ENCODE results near the gene DNAAF9.
A peak's percentile ranks its signal among the peaks of the same experiment; 100 is the strongest.
"Not testable (repeated sequence)": the region's sequence is repeated elsewhere in the genome, so short reads cannot be mapped to it uniquely, and the experiment has no call there.

DNAAF9 gene
- long read RNA-seq, donor 1, full-length matches to known transcripts = 1 of 1 reads
- long read RNA-seq, donor 1, partial matches to known transcripts = 0 of 1 reads
- long read RNA-seq, donor 1, other reads (novel, unspliced or antisense) = 0 of 1 reads
- long read RNA-seq, donor 2 = 0 reads
- long read RNA-seq, donor 3, full-length matches to known transcripts = 1 of 1 reads
- long read RNA-seq, donor 3, partial matches to known transcripts = 0 of 1 reads
- long read RNA-seq, donor 3, other reads (novel, unspliced or antisense) = 0 of 1 reads
- long read RNA-seq, donor 4, full-length matches to known transcripts = 1 of 1 reads
- long read RNA-seq, donor 4, partial matches to known transcripts = 0 of 1 reads
- long read RNA-seq, donor 4, other reads (novel, unspliced or antisense) = 0 of 1 reads
- long read RNA-seq, donor 5 = 0 reads
- long read RNA-seq, donor 6 = 0 reads
- long read RNA-seq, donor 7, partial matches to known transcripts = 5 of 5 reads
- long read RNA-seq, donor 7, other reads (novel, unspliced or antisense) = 0 of 5 reads
- long read RNA-seq, donor 8, full-length matches to known transcripts = 1 of 1 reads
- long read RNA-seq, donor 8, partial matches to known transcripts = 0 of 1 reads
- long read RNA-seq, donor 8, other reads (novel, unspliced or antisense) = 0 of 1 reads

DNA sequence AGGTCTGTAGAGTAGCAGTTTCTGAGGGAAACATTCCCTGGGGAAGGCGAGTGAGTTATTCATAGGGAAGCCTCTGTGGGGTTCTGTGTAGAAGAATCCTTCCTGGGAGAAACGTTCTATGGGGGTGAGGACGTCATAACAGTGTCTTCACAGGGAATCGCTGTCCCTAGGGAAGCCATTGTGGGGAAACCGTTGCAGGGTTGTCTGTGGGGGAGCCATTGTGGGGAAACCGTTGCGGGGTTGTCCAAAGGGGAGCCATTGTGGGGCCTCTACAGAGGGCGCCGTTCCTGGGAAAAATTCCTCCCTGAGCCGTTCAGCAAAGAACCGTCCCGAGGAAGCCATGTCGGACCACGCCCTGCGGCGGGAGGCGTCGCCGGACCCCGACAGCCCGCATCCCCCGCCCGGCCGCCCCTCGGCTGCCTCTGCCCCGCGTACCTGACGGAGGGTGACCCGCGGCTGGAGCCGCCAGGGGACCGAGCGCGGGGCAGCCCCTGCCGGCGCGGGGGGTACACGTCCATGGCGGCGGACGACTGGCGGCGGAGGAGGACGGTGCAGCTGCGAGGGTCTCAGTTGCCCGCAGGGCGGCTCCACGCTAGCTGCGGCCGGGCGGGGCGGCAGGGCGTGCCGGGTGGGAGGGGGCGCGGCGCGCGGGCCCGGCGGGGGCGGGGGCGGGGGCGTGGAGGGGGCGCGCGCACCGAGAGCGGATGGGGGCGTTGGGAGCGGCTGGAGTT, at the start of gene DNAAF9:
Gene DNAAF9 (minus strand): TSS at position 630 of the 731 bp plus-strand sequence. CDS start 112 bp downstream, at position 518.
- DNase-seq = peak; percentile 81

DNA sequence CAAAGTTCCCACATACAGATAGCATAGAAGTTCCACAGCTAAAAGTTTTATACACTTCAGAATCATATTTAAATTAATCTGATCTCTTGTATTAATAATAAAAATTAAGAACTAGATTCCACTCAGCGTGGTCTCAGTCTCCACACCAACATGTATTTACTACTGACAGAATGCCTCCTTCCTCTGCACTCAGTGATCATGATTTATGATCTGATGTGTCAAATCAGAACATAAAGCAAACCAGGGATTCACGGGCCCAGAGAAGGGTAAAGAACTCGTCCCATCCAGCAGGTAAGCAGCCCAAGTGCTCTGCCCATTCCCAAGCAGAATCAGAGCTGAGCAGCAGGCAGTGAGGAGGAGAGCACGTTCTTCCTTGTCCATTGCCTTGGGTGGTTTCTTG, 49.2 kb upstream of the DNAAF9 start:
- DNase-seq = no peak

- DNase-seq = no peak
Observed at GRCh38 chr20:3454831-3455230, 47.4 kb upstream of the DNAAF9 start.

GRCh38 chr20:3452690-3453089, 45.2 kb upstream of the DNAAF9 start:
- no peak for DNase-seq

GRCh38 chr20:3452136-3452535, 44.7 kb upstream of the DNAAF9 start:
- no peak for DNase-seq

DNA sequence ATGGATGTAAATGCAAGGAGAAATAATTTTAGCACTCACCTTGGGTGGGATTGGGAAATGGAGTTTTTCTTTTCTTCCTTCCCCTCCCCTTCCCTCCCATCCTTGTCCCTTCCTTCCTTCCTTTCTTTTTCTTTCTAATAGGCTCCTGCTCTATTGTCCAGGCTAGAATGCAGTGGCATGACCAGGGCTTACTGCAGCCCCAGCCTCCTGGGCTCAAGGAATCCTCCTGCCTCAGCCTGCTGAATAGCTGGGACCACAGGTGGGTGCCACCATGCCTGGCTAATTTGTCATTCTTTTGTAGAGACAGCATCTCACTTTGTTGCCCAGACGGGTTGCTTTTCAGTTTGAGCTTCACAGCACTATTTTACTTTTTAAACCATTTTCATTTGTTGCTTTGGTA, 41.9 kb upstream of the DNAAF9 start:
- DNase-seq = no peak

- no peak for DNase-seq
Observed at GRCh38 chr20:3447321-3447720, 39.9 kb upstream of the DNAAF9 start.

GRCh38 chr20:3446779-3447178, 39.3 kb upstream of the DNAAF9 start:
- DNase-seq = no peak

- DNase-seq = no peak
Observed at GRCh38 chr20:3436864-3437574, 29.6 kb upstream of the DNAAF9 start.

- no peak for DNase-seq
Observed at GRCh38 chr20:3434232-3434631, 26.8 kb upstream of the DNAAF9 start.

DNA sequence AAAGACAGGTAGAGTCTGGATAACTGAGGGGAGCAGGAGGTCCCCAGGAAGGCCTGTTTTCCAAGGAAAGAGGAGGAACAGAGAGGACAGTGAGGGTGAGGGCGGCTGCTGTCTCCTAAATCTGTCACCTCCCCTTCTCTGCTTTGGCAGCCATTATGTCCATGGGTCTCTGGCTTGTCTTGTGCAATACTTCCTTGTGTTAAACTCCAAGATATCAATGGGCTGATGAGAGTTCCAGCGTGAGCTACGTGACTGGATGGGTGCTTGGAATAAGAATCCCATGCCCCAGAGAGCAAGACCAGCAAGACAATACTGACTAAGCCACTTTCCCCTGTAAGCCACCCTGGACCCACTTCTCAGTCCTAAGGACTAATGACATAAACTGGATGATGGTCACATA, 26.3 kb upstream of the DNAAF9 start:
- DNase-seq = no peak

DNA sequence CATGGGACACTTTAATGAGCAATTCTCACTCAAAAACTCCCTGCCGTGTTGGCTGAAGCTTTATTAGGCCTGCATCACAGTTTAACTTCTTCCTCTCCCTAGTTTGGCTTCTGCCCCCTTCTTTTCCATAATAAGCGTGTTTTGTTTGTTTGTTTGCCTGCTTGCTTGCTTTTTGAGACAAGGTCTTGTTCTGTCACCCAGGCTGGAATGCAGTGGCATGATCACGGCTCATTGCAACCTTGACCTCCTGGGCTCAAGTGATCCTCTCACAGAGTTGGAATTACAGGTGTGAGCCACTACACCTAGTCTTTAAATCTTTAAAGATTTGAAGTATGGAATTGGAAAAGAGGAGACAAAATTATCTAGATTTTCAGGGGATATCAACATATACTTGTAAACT, 25.4 kb upstream of the DNAAF9 start:
- DNase-seq = no peak

- DNase-seq = no peak
Observed at GRCh38 chr20:3431109-3431508, 23.6 kb upstream of the DNAAF9 start.

DNA sequence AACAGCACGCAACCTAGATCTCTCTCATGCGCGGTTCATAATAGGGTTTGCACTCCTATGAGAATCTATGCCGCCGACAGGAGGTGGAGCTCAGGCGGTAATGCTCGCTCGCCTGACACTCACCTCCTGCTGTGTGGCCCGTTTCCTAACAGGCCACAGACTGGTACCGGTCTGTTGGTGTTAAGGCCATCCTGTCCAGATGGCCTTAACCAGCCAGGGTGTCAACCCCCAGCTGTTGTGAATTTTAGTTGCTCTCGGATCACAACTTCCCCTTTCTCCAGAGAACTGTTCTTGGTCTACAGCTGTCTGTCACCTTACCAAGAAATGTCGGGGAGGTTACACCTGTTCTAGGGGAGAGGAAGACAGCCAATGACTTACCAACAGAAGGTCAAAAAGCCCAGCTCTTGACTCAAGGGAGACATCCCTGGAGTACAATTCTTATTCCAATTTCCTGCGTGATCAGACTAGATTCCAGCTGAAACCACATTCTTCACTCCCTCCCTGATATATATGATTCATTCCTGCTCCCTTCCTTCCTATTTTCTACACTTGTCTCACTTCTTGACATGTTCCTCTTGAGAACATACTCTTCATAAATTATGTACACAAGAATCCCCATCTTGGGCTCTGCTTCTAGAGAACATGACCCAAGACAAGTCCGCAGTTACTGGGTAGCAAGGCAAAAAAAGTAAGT, 23.1 kb upstream of the DNAAF9 start:
- no peak for DNase-seq

GRCh38 chr20:3426766-3427165, 19.3 kb upstream of the DNAAF9 start:
- not testable (repeated sequence) for DNase-seq

DNA sequence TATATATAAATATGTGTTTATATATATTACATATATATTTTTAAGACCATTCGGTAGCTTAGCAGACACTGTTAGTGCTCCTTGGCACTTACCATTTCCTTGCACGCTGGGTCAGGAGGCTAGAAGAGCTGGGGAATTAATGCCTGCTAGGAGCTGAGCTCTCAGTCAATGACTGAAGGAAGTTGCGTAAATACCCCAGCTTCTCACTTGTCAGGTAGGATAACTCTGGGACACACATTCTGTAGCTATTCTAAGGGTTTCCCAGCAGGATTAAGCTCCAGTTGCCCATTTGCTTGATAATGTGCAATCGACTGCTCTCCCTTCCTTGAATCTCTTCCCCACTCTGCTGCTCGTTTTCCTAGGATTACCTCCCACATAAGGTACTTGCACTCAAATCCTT, 15.7 kb upstream of the DNAAF9 start:
- DNase-seq = no peak

DNA sequence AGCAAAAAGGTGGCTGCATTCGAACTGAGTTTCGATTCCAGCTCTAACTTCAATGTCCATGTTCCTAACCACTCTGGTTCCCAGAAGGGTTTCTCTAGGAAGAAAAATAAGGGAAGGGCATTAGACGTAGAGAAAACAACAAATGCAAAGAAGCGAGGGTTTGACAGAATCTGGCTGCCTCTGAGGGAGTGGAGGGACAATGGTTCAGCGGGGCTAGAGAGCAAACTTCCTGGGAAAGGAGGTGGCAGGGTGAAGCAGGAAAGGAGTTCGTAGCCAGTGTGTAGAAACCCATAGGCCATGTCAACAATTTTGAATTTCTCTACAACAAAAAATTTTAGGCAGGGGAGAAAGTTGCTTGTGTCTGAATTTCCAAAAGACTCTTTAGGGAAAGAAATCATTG, 14.5 kb upstream of the DNAAF9 start:
- no peak for DNase-seq

- DNase-seq = no peak
Observed at GRCh38 chr20:3420211-3420707, 12.8 kb upstream of the DNAAF9 start.

- DNase-seq = not testable (repeated sequence)
Observed at GRCh38 chr20:3418161-3418560, 10.7 kb upstream of the DNAAF9 start.

DNA sequence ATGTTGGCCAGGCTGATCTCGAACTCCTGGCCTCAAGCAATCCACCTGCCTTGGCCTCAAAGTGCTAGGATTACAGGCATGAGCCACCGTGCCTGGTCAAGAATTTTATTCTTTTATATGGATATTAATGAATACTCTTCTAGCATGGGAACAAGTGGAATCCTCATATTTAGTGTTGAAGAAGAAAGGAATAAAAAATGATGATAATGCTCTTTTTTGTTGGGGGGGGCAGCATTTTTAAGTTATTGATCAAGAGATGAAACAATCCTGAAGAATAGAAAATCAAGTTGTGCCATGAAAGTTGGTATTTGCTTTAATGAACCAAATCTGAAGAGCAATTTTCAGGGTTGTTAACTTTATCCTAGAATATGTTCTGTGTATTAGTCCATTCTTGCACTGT, 6.7 kb upstream of the DNAAF9 start:
- no peak for DNase-seq

GRCh38 chr20:3413393-3413889, 6.0 kb upstream of the DNAAF9 start:
- DNase-seq = no peak
